Nasal cavity respiratory epithelium epithelial cell of viscerocranial mucosa (primary cell): ENCODE results near the gene IFT88. TPM values are rescaled to one million over a fixed set of nuclear protein-coding genes. Genes with fewer than 3 reads are reported as not detected.

Experiments
- total RNA-seq: library from RNA; depleted of rRNA; stranded (reverse); fragments of >200 nt; gene quantifications from 2 replicates; pipeline ENCODE4 v1.2.3, GENCODE V29; 2014

IFT88 gene
- total RNA-seq = 6.2 and 8.7 TPM in 2 replicates

DNA sequence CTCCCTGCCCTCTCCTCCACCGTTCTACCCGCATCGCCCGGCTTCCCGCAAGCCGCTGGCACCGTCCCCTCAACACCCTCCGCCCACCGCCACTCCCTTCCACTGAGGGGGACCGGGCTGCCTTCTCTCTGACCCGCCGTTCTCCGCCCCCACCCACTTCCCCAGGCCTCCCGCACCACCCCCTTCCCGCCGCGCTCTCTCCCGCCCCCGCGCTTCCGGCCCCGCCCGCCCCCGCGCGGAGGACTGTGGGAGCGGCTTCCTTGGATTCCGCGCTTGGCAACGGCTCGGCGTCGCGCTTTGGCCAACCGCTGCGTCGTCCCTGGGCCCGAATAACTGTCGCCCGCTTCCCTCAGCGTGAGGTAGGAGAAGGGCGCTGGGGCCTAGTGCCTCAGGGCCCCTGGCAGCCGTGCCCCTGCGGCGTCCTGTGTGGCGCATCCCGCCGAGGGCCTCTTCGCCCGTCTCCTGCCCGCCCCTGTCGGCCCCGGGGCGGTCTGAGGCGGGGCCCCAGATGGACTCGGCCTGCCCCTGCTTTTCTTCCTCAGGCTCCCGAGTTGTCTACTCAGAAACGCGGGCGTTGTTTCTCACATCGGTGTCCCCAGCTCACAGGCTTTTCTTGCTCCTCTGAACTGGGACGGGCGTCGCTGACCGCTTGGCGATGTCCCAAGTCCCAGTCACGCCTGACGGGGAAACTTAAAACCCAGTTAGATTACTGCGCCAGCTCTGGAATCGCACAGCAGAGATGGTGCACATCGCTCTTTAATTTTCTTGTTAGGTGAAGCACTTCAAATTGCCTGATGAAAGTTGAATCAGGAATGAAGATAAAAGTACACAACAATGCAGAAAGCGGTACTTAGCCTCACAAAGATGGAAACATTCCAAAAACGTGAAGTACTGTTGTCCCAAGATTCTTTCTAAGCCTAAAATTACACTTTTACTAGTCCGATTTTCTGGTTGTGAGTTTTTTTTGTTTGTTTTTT is at the start of gene IFT88:
Gene IFT88, plus strand, starts transcription at position 260 of the 977 bp plus-strand sequence. CDS start 7,229 bp downstream, outside the sequence.

GRCh38 chr13:20525601-20526544 is 41.1 kb upstream of the IFT88 start, which contains the start of gene CRYL1:
TSS of gene CRYL1 (minus strand) at chr13:20525857. CDS start at chr13:20525794, 63 bp downstream.

GRCh38 chr13:20702915-20703779 is 136.2 kb downstream of the IFT88 start, which contains the start of gene IL17D:
TSS of gene IL17D (plus strand) at chr13:20703699. CDS start at chr13:20704002, 303 bp downstream.

Other genes starting within 250 kb of the IFT88 start
- gene CRYL1, start 41.3 kb upstream of the IFT88 start, total RNA-seq = 19.0 and 22.2 TPM in 2 replicates
- 0.07 and 0.34 TPM in 2 replicates for gene IL17D, start 136.5 kb downstream of the IFT88 start, total RNA-seq
- gene EEF1AKMT1, start 206.8 kb downstream of the IFT88 start, total RNA-seq = 7.0 and 7.9 TPM in 2 replicates